Nephron progenitor cell (in vitro differentiated cells): ENCODE data around the gene GALNT13.
A peak's percentile ranks its signal among the peaks of the same experiment; 100 is the strongest.

Source experiments
- DNase-seq: peaks from one replicate; pipeline ENCODE4 v3.0.0; 2021
- H3K27ac Mint-ChIP-seq: 2 replicates; pipeline ENCODE4 v1.8.0; 2021; ENCODE audit warnings: mild to moderate bottlenecking, moderate library complexity, mixed read lengths
- H3K27me3 Mint-ChIP-seq: 2 replicates; pipeline ENCODE4 v1.8.0; 2021; ENCODE audit warnings: mild to moderate bottlenecking, low read depth, mixed read lengths; ENCODE audit not compliant: poor library complexity
- H3K36me3 Mint-ChIP-seq: 2 replicates; pipeline ENCODE4 v1.8.0; 2021; ENCODE audit warnings: low read depth, mixed read lengths
- H3K4me1 Mint-ChIP-seq: 2 replicates; pipeline ENCODE4 v1.8.0; 2021; ENCODE audit warnings: mixed read lengths
- H3K4me3 Mint-ChIP-seq: 2 replicates; pipeline ENCODE4 v1.8.0; 2021; ENCODE audit warnings: mild to moderate bottlenecking, moderate library complexity, mixed read lengths
- H3K9me3 Mint-ChIP-seq: 2 replicates; pipeline ENCODE4 v1.8.0; 2021; ENCODE audit warnings: mild to moderate bottlenecking, moderate library complexity, mixed read lengths
- TF ChIP-seq, protein P1 (sequence below): fragments of 200-600 bp; sonication (generic); IDR thresholded peaks from 2 replicates; pipeline ENCODE4 v1.5.0; 2021; ENCODE audit warnings: antibody characterized with exemption

The GALNT13 gene

DNA sequence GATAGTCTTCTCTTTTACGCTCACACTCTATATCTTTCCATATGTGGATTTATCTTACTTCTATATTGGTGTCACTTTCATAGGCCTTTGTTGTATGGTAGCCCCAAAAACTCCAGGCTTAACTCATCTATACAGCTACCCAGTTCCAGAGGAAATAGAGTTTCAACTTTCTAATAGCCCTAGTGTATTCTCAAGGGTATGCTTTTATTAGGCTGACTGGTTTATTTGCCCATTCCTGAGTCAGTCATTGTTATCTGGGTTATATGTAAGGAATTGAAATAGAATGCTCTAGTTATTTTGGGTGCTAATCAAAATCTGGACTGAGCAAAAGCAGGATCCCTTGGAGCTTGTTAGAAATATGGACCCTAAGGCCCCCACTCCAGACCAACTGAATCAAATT is 519.3 kb downstream of the GALNT13 start:
- DNase-seq: no peak
- H3K27ac Mint-ChIP-seq: no peak overlapping the region

DNA sequence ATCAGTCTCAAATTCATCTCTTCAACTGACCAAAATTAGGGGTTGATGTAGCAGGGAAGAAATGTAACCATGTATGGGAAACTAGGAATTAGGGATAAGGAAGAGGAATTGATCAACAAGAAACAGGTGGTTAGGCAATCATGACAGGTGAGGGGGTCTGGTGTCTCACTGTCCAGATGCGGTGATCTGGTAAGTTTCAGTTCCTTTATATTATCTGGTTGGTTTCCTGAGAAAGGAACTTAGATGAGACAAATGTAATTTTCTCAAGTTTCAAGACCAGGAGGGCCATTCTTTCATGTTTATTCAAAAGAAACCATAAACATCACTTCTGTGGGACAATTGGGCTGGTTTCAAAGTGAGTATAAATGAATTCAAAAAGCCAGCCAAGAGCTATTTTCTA is 520.5 kb downstream of the GALNT13 start:
- no peak for DNase-seq
- H3K9me3 Mint-ChIP-seq: peaks cover 9% of the 10 kb centered on the region
- no peak overlapping the region for H3K4me3 Mint-ChIP-seq
- no peaks in the 10 kb centered on the region for H3K4me1 Mint-ChIP-seq
- H3K27me3 Mint-ChIP-seq: peaks cover 4% of the 10 kb centered on the region
- H3K27ac Mint-ChIP-seq: no peak overlapping the region
- H3K36me3 Mint-ChIP-seq: peaks cover 5% of the 10 kb centered on the region
- TF ChIP-seq, protein P1, sequence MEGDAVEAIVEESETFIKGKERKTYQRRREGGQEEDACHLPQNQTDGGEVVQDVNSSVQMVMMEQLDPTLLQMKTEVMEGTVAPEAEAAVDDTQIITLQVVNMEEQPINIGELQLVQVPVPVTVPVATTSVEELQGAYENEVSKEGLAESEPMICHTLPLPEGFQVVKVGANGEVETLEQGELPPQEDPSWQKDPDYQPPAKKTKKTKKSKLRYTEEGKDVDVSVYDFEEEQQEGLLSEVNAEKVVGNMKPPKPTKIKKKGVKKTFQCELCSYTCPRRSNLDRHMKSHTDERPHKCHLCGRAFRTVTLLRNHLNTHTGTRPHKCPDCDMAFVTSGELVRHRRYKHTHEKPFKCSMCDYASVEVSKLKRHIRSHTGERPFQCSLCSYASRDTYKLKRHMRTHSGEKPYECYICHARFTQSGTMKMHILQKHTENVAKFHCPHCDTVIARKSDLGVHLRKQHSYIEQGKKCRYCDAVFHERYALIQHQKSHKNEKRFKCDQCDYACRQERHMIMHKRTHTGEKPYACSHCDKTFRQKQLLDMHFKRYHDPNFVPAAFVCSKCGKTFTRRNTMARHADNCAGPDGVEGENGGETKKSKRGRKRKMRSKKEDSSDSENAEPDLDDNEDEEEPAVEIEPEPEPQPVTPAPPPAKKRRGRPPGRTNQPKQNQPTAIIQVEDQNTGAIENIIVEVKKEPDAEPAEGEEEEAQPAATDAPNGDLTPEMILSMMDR: no peak

More for the DNA sequence above, 519.3 kb downstream of the GALNT13 start:
- TF ChIP-seq, protein P1: no peak
- peaks cover 9% of the 10 kb centered on the region for H3K9me3 Mint-ChIP-seq
- peaks cover 4% of the 10 kb centered on the region for H3K27me3 Mint-ChIP-seq
- no peaks in the 10 kb centered on the region for H3K4me1 Mint-ChIP-seq
- peaks cover 5% of the 10 kb centered on the region for H3K36me3 Mint-ChIP-seq
- no peak overlapping the region for H3K4me3 Mint-ChIP-seq

DNA sequence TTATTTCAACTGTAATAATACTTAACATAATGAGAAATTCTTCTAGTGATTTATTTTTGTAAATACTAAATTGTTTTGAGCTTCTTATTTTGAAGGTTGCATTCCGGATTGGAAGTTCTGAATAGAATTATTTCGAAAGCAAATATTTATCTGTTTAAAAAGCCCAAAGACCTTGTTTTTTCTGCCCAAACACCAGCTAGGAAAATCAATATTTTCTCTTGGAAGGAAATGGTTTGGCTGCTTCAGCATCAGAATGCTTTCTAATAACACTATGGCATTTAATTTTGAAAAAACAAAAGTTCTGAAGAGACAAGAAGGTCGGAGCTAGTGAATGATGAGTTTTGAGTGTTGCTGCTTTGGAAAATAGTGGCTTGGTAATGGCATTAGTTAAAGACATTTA is 522.9 kb downstream of the GALNT13 start:
- H3K4me1 Mint-ChIP-seq: no peaks in the 10 kb centered on the region
- DNase-seq: no peak
- H3K36me3 Mint-ChIP-seq: peaks cover 2% of the 10 kb centered on the region
- peaks cover 1% of the 10 kb centered on the region for H3K9me3 Mint-ChIP-seq
- no peaks in the 10 kb centered on the region for H3K27me3 Mint-ChIP-seq
- TF ChIP-seq, protein P1: no peak
- no peak overlapping the region for H3K27ac Mint-ChIP-seq
- no peak overlapping the region for H3K4me3 Mint-ChIP-seq

DNA sequence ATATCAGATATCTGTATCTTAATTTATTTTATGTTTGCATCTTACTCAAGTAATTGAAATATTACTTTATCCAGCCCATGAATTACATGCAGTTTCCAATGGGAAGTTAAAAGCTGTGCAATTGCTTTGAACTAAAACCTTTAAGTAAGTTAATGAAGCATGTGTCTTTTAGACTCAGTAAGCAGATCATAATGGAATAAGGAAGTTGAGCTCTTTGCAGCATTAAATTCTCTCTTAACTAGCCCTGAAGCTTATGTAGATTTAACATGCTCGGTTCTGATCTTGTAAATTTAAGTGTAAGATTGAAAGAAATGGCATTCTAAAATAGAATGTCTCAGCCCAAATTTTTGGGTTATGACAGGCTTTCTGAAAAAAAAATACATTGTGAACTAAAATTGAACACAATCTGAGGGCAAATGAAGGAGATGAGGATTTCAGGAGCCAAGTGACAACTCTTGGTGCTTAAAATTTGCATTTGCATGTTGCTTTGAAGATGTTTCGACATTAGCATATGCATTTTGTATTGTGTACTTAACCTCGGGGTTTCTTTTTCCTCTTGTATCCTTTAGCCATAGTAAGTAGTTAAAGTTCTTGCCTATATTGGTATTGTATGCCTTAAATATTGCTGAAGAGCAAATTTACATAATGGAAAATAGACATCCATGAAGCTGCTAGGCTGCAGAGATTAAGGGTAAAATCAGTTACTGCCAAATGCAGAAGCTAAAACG is 529.0 kb downstream of the GALNT13 start:
- Mint-ChIP-seq H3K4me1 (no peaks in the 10 kb centered on the region), H3K27ac (no peak overlapping the region), H3K27me3 (no peaks in the 10 kb centered on the region), H3K36me3 (no peaks in the 10 kb centered on the region), H3K9me3 (no peaks in the 10 kb centered on the region), H3K4me3 (no peak overlapping the region)
- no peak for DNase-seq
- TF ChIP-seq, protein P1: no peak

DNA sequence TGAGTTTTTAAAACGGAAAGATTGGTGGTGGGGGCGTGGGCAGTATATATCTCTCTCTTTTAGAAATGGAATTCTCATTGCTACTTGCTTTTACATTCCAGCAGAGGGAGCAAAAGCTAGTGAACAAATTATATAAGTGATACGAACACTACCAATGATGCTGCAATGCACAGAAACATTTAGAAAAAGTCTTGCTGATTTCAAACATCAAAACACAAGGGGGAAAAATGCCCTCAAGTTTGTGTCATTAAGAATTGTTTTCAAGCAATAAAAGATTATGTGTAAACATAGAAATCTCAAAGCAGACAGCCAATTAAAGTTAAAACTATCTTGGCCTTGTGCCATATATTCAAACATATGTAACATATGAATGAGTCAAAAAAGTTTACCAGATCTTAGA is 530.5 kb downstream of the GALNT13 start:
- DNase-seq: no peak
- Mint-ChIP-seq H3K27ac (no peak overlapping the region), H3K9me3 (no peaks in the 10 kb centered on the region), H3K4me3 (no peak overlapping the region), H3K36me3 (no peaks in the 10 kb centered on the region), H3K27me3 (no peaks in the 10 kb centered on the region), H3K4me1 (no peaks in the 10 kb centered on the region)
- TF ChIP-seq, protein P1: peak; percentile 51

DNA sequence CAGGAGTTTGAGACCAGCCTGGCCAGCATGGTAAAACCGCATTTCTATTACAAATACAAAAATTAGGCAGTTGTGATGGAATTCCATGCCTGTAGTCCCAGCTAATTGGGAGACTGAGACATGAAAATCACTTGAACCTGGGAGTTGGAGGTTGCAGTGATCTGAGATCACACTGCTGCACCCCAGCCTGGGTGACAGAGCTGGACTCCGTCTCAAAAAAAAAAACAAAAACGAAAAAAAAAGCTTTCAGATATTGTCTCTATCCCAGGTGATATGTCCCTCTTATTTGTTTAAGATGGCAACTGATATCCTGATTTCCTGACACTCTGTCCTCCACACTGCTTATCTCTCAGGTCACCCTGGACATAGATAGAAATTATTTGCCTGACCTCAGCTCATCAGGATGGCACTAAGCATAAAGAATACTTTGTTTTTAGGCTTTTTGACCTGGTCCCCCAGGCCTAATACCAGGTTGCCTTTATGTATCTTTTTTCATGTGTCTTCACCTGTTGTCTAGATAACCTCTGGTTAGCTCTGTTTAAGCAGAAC is 531.6 kb downstream of the GALNT13 start:
- no peak overlapping the region for H3K4me3 Mint-ChIP-seq
- H3K36me3 Mint-ChIP-seq: no peaks in the 10 kb centered on the region
- H3K4me1 Mint-ChIP-seq: no peaks in the 10 kb centered on the region
- H3K27ac Mint-ChIP-seq: no peak overlapping the region
- DNase-seq: no peak
- H3K9me3 Mint-ChIP-seq: no peaks in the 10 kb centered on the region
- TF ChIP-seq, protein P1: no peak
- no peaks in the 10 kb centered on the region for H3K27me3 Mint-ChIP-seq
